NCI-H446 treated with DMSO at 0.1 percent for 48 hours (cell line): ENCODE measurements around the gene NEDD9.

Experiments
- DNase-seq: peaks from one replicate; lab custom pipeline; 2025; lab: John Stamatoyannopoulos, UW

The NEDD9 gene

GRCh38 chr6:11141295-11141694 lies 91.2 kb downstream of the NEDD9 start:
- DNase-seq: no peak

- no peak for DNase-seq
Observed at GRCh38 chr6:11140056-11140455, 92.4 kb downstream of the NEDD9 start.

- DNase-seq: no peak
Observed at GRCh38 chr6:11139051-11139960, 93.2 kb downstream of the NEDD9 start.

- DNase-seq: no peak
Observed at GRCh38 chr6:11136809-11137208, 95.7 kb downstream of the NEDD9 start.
